H1 (cell line): ENCODE measurements around the gene KRTAP3-1. TPM values are rescaled to one million over a fixed set of nuclear protein-coding genes. Genes with fewer than 3 reads are reported as not detected.

Experiments
- CTCF ChIA-PET: fragments of 300-600 bp; sonication (Branson Sonifier 250); formaldehyde crosslinking; loops from one replicate; lab custom pipeline; 2021; ENCODE audit not compliant: partially characterized antibody; lab: Charles Lee
- POLR2A ChIA-PET: fragments of 300-600 bp; sonication (Branson Sonifier 250); formaldehyde crosslinking; loops from one replicate; lab custom pipeline; 2021; ENCODE audit warnings: inconsistent platforms; ENCODE audit not compliant: partially characterized antibody; lab: Charles Lee
- DNase-seq, 2 experiments: peaks; one replicate each; pipeline versions ENCODE4 v3.0.0 to v3.0.0-alpha.2; 2010 to 2022; ENCODE audit warnings: low spot score in 2 of 2, low read depth in 1 of 2, mixed read lengths in 1 of 2
- FAIRE-seq: peaks from 2 replicates; lab custom pipeline; 2011; peaks lifted over from hg19 to GRCh38; lab: Jason Lieb, UNC
- H2AFZ ChIP-seq: 2 replicates; pipeline ENCODE4 v1.8.1; 2012; ENCODE audit warnings: low read length, inconsistent platforms
- H2AK5ac ChIP-seq: 2 replicates; pipeline ENCODE4 v1.6.1; 2013; ENCODE audit warnings: low read depth, low read length
- H2BK120ac ChIP-seq: replicated peaks from 2 replicates; pipeline ENCODE3; 2013; ENCODE audit warnings: low read depth, low read length, inconsistent platforms
- H2BK12ac ChIP-seq: 2 replicates; pipeline ENCODE4 v1.6.1; 2013; ENCODE audit warnings: low read depth, low read length
- H2BK15ac ChIP-seq: 2 replicates; pipeline ENCODE4 v1.6.1; 2013; ENCODE audit warnings: low read length
- H2BK20ac ChIP-seq: 2 replicates; pipeline ENCODE4 v1.6.1; 2013; ENCODE audit warnings: low read length
- H2BK5ac ChIP-seq: 2 replicates; pipeline ENCODE4 v1.6.1; 2013; ENCODE audit warnings: low read depth, low read length
- H3K14ac ChIP-seq: 2 replicates; pipeline ENCODE4 v1.6.1; 2013; ENCODE audit warnings: inconsistent platforms; ENCODE audit not compliant: insufficient read length
- H3K18ac ChIP-seq: 2 replicates; pipeline ENCODE4 v1.6.1; 2013; ENCODE audit warnings: low read length; ENCODE audit errors: extremely low read depth
- H3K23ac ChIP-seq: 2 replicates; pipeline ENCODE4 v1.6.1; 2013; ENCODE audit warnings: inconsistent platforms; ENCODE audit not compliant: insufficient read length
- H3K23me2 ChIP-seq: 2 replicates; pipeline ENCODE4 v1.6.1; 2013; ENCODE audit warnings: low read depth, low read length
- H3K27ac ChIP-seq: 2 replicates; pipeline ENCODE4 v1.6.1; 2011; ENCODE audit warnings: low read depth, low read length, inconsistent platforms
- H3K27me3 ChIP-seq, 4 experiments: replicated peaks in 1 of 4; 1 replicate in 1 of 4; 2 replicates in 3 of 4; pipeline versions ENCODE4 v1.6.1 to v1.8.1; 2011 to 2013; ENCODE audit warnings: low read length in 3 of 4, mild to moderate bottlenecking in 3 of 4, inconsistent platforms in 2 of 4, mixed read lengths in 2 of 4, moderate library complexity in 1 of 4; ENCODE audit not compliant: control insufficient read depth in 3 of 4, insufficient read depth in 3 of 4; ENCODE audit errors: extremely low read depth in 1 of 4
- H3K36me3 ChIP-seq, 4 experiments: 2 replicates each; pipeline versions ENCODE4 v1.6.1 to v1.8.1; 2011 to 2013; ENCODE audit warnings: mild to moderate bottlenecking in 4 of 4, low read length in 3 of 4, moderate library complexity in 2 of 4, control low read depth in 1 of 4, inconsistent platforms in 1 of 4; ENCODE audit not compliant: insufficient read depth in 4 of 4, control insufficient read depth in 2 of 4
- H3K4ac ChIP-seq: replicated peaks from 2 replicates; pipeline ENCODE3; 2013; ENCODE audit warnings: low read length, low read depth, mixed read lengths, inconsistent platforms; ENCODE audit not compliant: insufficient read length
- H3K4me1 ChIP-seq, 4 experiments: replicated peaks in 1 of 4; 1 replicate in 1 of 4; 2 replicates in 3 of 4; pipeline versions ENCODE4 v1.6.1 to v1.8.1; 2011 to 2013; ENCODE audit warnings: low read length in 3 of 4, inconsistent platforms in 2 of 4, mixed read lengths in 1 of 4; ENCODE audit not compliant: insufficient read depth in 4 of 4, control insufficient read depth in 3 of 4
- H3K4me2 ChIP-seq, 2 experiments: 2 replicates each; pipeline versions ENCODE4 v1.6.1 to v1.8.1; 2011 to 2013; ENCODE audit warnings: low read depth in 2 of 2, low read length in 2 of 2, control low read depth in 1 of 2, inconsistent platforms in 1 of 2, mild to moderate bottlenecking in 1 of 2; ENCODE audit not compliant: insufficient read depth in 1 of 2
- H3K4me3 ChIP-seq, 4 experiments: fragments of 200-600, 300-600 bp in 1 of 4; sonication (generic), shearing (Covaris generic), sonication (Bioruptor Twin) in 1 of 4; 2 replicates each; pipeline versions ENCODE4 v1.5.1 to v1.8.1; 2011 to 2016; ENCODE audit warnings: low read length in 4 of 4, low read depth in 3 of 4, control low read depth in 2 of 4, inconsistent platforms in 2 of 4, mild to moderate bottlenecking in 2 of 4, mixed read lengths in 1 of 4, moderate library complexity in 1 of 4; ENCODE audit not compliant: insufficient read depth in 2 of 4; ENCODE audit errors: extremely low read depth in 1 of 4
- H3K56ac ChIP-seq: replicated peaks from 2 replicates; pipeline ENCODE3; 2013; ENCODE audit warnings: low read depth, mild to moderate bottlenecking, mixed read lengths, low read length, inconsistent platforms; ENCODE audit not compliant: insufficient read length
- H3K79me1 ChIP-seq: 2 replicates; pipeline ENCODE4 v1.6.1; 2013; ENCODE audit warnings: low read depth, low read length, control low read depth
- H3K79me2 ChIP-seq, 2 experiments: 2 replicates each; pipeline versions ENCODE4 v1.6.1 to v1.8.1; 2012 to 2013; ENCODE audit warnings: low read length in 2 of 2, mild to moderate bottlenecking in 2 of 2, inconsistent platforms in 1 of 2; ENCODE audit not compliant: insufficient read depth in 2 of 2, control insufficient read depth in 1 of 2
- H3K9ac ChIP-seq, 4 experiments: replicated peaks in 1 of 4; 1 replicate in 1 of 4; 2 replicates in 3 of 4; pipeline versions ENCODE4 v1.6.1 to v1.8.1; 2011 to 2013; ENCODE audit warnings: low read depth in 3 of 4, low read length in 3 of 4, control low read depth in 2 of 4, mild to moderate bottlenecking in 2 of 4, moderate library complexity in 2 of 4, inconsistent platforms in 1 of 4; ENCODE audit errors: extremely low read depth in 1 of 4
- H3K9me3 ChIP-seq, 2 experiments: 2 replicates each; pipeline versions ENCODE4 v1.6.1 to v1.8.1; 2012 to 2013; ENCODE audit warnings: mild to moderate bottlenecking in 2 of 2, moderate library complexity in 2 of 2, control low read depth in 1 of 2, inconsistent platforms in 1 of 2, low read depth in 1 of 2, low read length in 1 of 2, mixed read lengths in 1 of 2; ENCODE audit not compliant: insufficient read depth in 2 of 2
- H4K20me1 ChIP-seq, 2 experiments: replicated peaks in 1 of 2; 2 replicates each; pipeline versions ENCODE3 to v1.8.1; 2011 to 2013; ENCODE audit warnings: inconsistent platforms in 2 of 2, low read length in 2 of 2, mild to moderate bottlenecking in 1 of 2; ENCODE audit not compliant: insufficient read depth in 2 of 2, control insufficient read depth in 1 of 2
- H4K5ac ChIP-seq: 2 replicates; pipeline ENCODE4 v1.6.1; 2013; ENCODE audit warnings: low read length, low read depth, mixed read lengths, inconsistent platforms; ENCODE audit not compliant: insufficient read length
- H4K8ac ChIP-seq: 2 replicates; pipeline ENCODE4 v1.8.0; 2013; ENCODE audit warnings: mild to moderate bottlenecking, moderate library complexity, low read length, inconsistent platforms; ENCODE audit not compliant: insufficient read depth; ENCODE audit errors: extremely low read depth
- H4K91ac ChIP-seq: replicated peaks from 2 replicates; pipeline ENCODE3; 2013; ENCODE audit warnings: low read length, mixed read lengths, inconsistent platforms; ENCODE audit not compliant: insufficient read length
- CHD1 ChIP-seq: IDR thresholded peaks from 2 replicates; pipeline ENCODE4 v1.6.1; 2012; ENCODE audit warnings: low read depth, low read length, improper control_type of control experiment
- MAFK ChIP-seq: IDR thresholded peaks from 2 replicates; pipeline ENCODE4 v1.6.1; 2012; ENCODE audit warnings: low read depth, mild to moderate bottlenecking, improper control_type of control experiment, low read length
- SP4 ChIP-seq: IDR thresholded peaks from 2 replicates; pipeline ENCODE4 v1.6.1; 2012; ENCODE audit warnings: low read length, inconsistent platforms
- WGBS, 2 experiments: shearing (Covaris generic) in 1 of 2; methylation state at CpG; one replicate each; pipeline versions ENCODE4 v1.1.6 to v1.1.7; 2013 to 2015; ENCODE audit warnings: low lambda C conversion rate in 2 of 2, mixed read lengths in 2 of 2, inconsistent platforms in 1 of 2, low coverage in 1 of 2, missing lambda C conversion rate in 1 of 2; ENCODE audit not compliant: insufficient replicate concordance in 2 of 2, insufficient coverage in 1 of 2, insufficient read length in 1 of 2; ENCODE audit errors: extremely low coverage in 1 of 2, missing lambda C conversion rate in 1 of 2; 5-methylcytosine and 5-hydroxymethylcytosine counted together
- polyA plus RNA-seq, 7 experiments: library from polyadenylated mRNA; depleted of rRNA in 3 of 7; stranded (reverse) in 5 of 7; unstranded in 2 of 7; fragments of >200 nt in 5 of 7; fragments of 200-250 nt in 2 of 7; gene quantifications; 1 replicate in 5 of 7; 2 replicates in 1 of 7; 4 replicates in 1 of 7; pipeline versions ENCODE4 v1.2.1 to v1.2.3, GENCODE V29; 2011 to 2013; ENCODE audit warnings: missing spikeins in 2 of 7, mixed read lengths in 2 of 7
- total RNA-seq: library from RNA; stranded (reverse); fragmentation: NEBNext Ultra II Directional; extraction: Animal tissue kit (Norgen Biotek cat#: 25700); gene quantifications from 2 replicates; pipeline ENCODE4 v1.2.1, GENCODE V29; 2021
- TF ChIP-seq, protein P1 (sequence below): IDR thresholded peaks from 2 replicates; pipeline ENCODE4 v1.6.1; 2011; ENCODE audit warnings: low read length, improper control_type of control experiment
- TF ChIP-seq, protein P2 (sequence below), 3 experiments: IDR thresholded peaks; 1 replicate in 2 of 3; 2 replicates in 1 of 3; pipeline versions ENCODE4 v1.5.1 to v1.6.1; 2011; ENCODE audit warnings: low read length in 3 of 3, mild to moderate bottlenecking in 3 of 3, inconsistent platforms in 2 of 3, low read depth in 1 of 3, moderate library complexity in 1 of 3; ENCODE audit not compliant: insufficient read depth in 1 of 3; ENCODE audit errors: control extremely low read depth in 1 of 3

Gene KRTAP3-1
- total and polyA plus RNA-seq, 2 of the 8 experiments (the other 6 are each of a cell fraction or from before 2014, with no cell fraction given) = not detected

DNA sequence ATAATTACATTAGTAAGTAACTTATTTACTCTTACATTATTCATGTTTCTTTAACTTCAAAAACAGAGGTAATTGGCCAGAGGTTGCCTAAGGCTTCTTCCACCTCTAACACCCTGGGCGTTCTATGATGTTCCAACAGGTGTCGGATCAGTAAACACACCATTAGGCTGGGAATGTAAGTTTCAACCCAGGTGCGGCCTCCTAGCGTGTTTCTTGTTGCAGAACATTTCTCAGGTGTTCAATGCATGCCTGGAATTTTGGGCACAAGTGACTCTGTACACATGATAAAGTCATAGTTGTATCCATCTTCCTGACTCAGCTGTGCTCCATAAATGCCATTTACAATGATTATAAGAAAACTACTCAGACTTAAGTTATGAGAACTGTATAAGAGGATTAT lies 45.1 kb upstream of the KRTAP3-1 start:
- H3K27ac ChIP-seq = no peak overlapping the region
- no peaks in the 10 kb centered on the region for H3K36me3 ChIP-seq
- H4K91ac ChIP-seq = no peak overlapping the region
- no peak overlapping the region for H2BK5ac ChIP-seq
- no peak overlapping the region for H3K14ac ChIP-seq
- H4K8ac ChIP-seq = no peak overlapping the region
- no peaks in the 10 kb centered on the region for H4K20me1 ChIP-seq
- H2AFZ ChIP-seq = no peak overlapping the region
- ChIA-PET CTCF (no interaction called here), POLR2A (no interaction called here)
- no peak overlapping the region for H2AK5ac ChIP-seq
- DNase-seq (no peak), FAIRE-seq (no peak)
- H3K4me2 ChIP-seq = no peak overlapping the region
- 93% methylated on average over 4 of the region's 4 CpGs; no CpG with 5 or more reads in 1 of the 2 experiments for WGBS, 2 experiments
- peaks cover 0 to 2% (median 0%) of the 10 kb centered on the region in 4 experiments; a peak in 1 of 7 replicates for H3K4me1 ChIP-seq
- no peak overlapping the region for H3K18ac ChIP-seq
- no peaks in the 10 kb centered on the region for H3K23me2 ChIP-seq
- H3K79me1 ChIP-seq = no peaks in the 10 kb centered on the region
- no peak overlapping the region for H4K5ac ChIP-seq
- H3K56ac ChIP-seq = no peak overlapping the region
- H2BK12ac ChIP-seq = no peak overlapping the region
- H3K9me3 ChIP-seq = 0 out of 4 replicates have a peak, but pooled peaks cover 0 to 4% of the 10 kb centered on the region in 2 experiments
- H2BK15ac ChIP-seq = no peak overlapping the region
- H3K79me2 ChIP-seq = no peaks in the 10 kb centered on the region
- no peak overlapping the region for H3K23ac ChIP-seq
- H2BK120ac ChIP-seq = no peak overlapping the region
- no peaks in the 10 kb centered on the region for H3K27me3 ChIP-seq
- H2BK20ac ChIP-seq = no peak overlapping the region
- H3K9ac ChIP-seq = no peak overlapping the region
- H3K4me3 ChIP-seq = no peak overlapping the region
- TF ChIP-seq, protein P1, sequence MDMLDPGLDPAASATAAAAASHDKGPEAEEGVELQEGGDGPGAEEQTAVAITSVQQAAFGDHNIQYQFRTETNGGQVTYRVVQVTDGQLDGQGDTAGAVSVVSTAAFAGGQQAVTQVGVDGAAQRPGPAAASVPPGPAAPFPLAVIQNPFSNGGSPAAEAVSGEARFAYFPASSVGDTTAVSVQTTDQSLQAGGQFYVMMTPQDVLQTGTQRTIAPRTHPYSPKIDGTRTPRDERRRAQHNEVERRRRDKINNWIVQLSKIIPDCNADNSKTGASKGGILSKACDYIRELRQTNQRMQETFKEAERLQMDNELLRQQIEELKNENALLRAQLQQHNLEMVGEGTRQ = no peak
- TF ChIP-seq MAFK = no peak
- TF ChIP-seq, protein P2, sequence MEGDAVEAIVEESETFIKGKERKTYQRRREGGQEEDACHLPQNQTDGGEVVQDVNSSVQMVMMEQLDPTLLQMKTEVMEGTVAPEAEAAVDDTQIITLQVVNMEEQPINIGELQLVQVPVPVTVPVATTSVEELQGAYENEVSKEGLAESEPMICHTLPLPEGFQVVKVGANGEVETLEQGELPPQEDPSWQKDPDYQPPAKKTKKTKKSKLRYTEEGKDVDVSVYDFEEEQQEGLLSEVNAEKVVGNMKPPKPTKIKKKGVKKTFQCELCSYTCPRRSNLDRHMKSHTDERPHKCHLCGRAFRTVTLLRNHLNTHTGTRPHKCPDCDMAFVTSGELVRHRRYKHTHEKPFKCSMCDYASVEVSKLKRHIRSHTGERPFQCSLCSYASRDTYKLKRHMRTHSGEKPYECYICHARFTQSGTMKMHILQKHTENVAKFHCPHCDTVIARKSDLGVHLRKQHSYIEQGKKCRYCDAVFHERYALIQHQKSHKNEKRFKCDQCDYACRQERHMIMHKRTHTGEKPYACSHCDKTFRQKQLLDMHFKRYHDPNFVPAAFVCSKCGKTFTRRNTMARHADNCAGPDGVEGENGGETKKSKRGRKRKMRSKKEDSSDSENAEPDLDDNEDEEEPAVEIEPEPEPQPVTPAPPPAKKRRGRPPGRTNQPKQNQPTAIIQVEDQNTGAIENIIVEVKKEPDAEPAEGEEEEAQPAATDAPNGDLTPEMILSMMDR (IDR thresholded peaks at IDR 0.05; ENCODE audit: control extremely low read depth in 1 of 3, insufficient read depth in 1 of 3, low read depth in 1 of 3, low read length in 3 of 3) = no peak
- no peak for TF ChIP-seq CHD1
- no peak for TF ChIP-seq SP4
- TF ChIP-seq, all 59 proteins: peak for 0
- H3K4ac ChIP-seq = no peak overlapping the region
